Measurements from ENCODE around the gene RBM34. TPM values are rescaled to one million over a fixed set of nuclear protein-coding genes. Genes with fewer than 3 reads are reported as not detected.
"Not testable (repeated sequence)": the region's sequence is repeated elsewhere in the genome, so short reads cannot be mapped to it uniquely, and the experiment has no call there.

Gene RBM34
- total RNA-seq, 1 donor from 2014 or later = 68.4 TPM

- Mint-ChIP-seq H3K27ac (peak overlapping the region; percentile 98), H3K4me3 (ENCODE audit: low read depth) (peak overlapping the region; percentile 97), H3K36me3 (ENCODE audit: insufficient read depth) (peaks cover 3% of the 10 kb centered on the region), H3K27me3 (no peaks in the 10 kb centered on the region), H3K9me3 (ENCODE audit: low read depth) (no peaks in the 10 kb centered on the region), H3K4me1 (ENCODE audit: low read depth) (peaks cover 10% of the 10 kb centered on the region)
- DNase-seq (ENCODE audit: low spot score, unreplicated experiment) = no peak
- TF ChIP-seq CTCF (IDR thresholded peaks at IDR 0.05; ENCODE audit: unreplicated experiment) = no peak
These were observed 756 bp upstream of the RBM34 start for GRCh38 chr1:235161685-235162327.

GRCh38 chr1:235160383-235160956, 580 bp downstream of the RBM34 start:
- Mint-ChIP-seq H3K27me3 (no peaks in the 10 kb centered on the region), H3K36me3 (ENCODE audit: insufficient read depth) (peaks cover 3% of the 10 kb centered on the region), H3K9me3 (ENCODE audit: low read depth) (no peaks in the 10 kb centered on the region), H3K4me3 (ENCODE audit: low read depth) (peak overlapping the region; percentile 97), H3K27ac (peak overlapping the region; percentile 98), H3K4me1 (ENCODE audit: low read depth) (peaks cover 10% of the 10 kb centered on the region)
- no peak for TF ChIP-seq CTCF (IDR thresholded peaks at IDR 0.05; ENCODE audit: unreplicated experiment)
- no peak for DNase-seq (ENCODE audit: low spot score, unreplicated experiment)

GRCh38 chr1:235159930-235160329, 1.1 kb downstream of the RBM34 start:
- Mint-ChIP-seq H3K27ac (peak overlapping the region; percentile 26), H3K4me3 (ENCODE audit: low read depth) (peak overlapping the region; percentile 97), H3K4me1 (ENCODE audit: low read depth) (peaks cover 10% of the 10 kb centered on the region)
- DNase-seq (ENCODE audit: low spot score, unreplicated experiment); H3K27me3 Mint-ChIP-seq; H3K9me3 Mint-ChIP-seq (ENCODE audit: low read depth); H3K36me3 Mint-ChIP-seq (ENCODE audit: insufficient read depth): not testable (repeated sequence)

- not testable (repeated sequence) for H3K27me3 Mint-ChIP-seq
These were observed 1.8 kb downstream of the RBM34 start for GRCh38 chr1:235159284-235159683.

GRCh38 chr1:235158680-235159079, 2.4 kb downstream of the RBM34 start:
- Mint-ChIP-seq H3K27me3 (no peaks in the 10 kb centered on the region), H3K9me3 (ENCODE audit: low read depth) (no peaks in the 10 kb centered on the region), H3K4me1 (ENCODE audit: low read depth) (peaks cover 10% of the 10 kb centered on the region), H3K36me3 (ENCODE audit: insufficient read depth) (peaks cover 11% of the 10 kb centered on the region), H3K4me3 (ENCODE audit: low read depth) (no peak overlapping the region), H3K27ac (no peak overlapping the region)
- TF ChIP-seq CTCF (IDR thresholded peaks at IDR 0.05; ENCODE audit: unreplicated experiment) = no peak
- DNase-seq (ENCODE audit: low spot score, unreplicated experiment) = no peak

More at GRCh38 chr1:235159284-235159683, 1.8 kb downstream of the RBM34 start:
- DNase-seq (ENCODE audit: low spot score, unreplicated experiment); H3K36me3 Mint-ChIP-seq (ENCODE audit: insufficient read depth); H3K9me3 Mint-ChIP-seq (ENCODE audit: low read depth); H3K27ac Mint-ChIP-seq: not testable (repeated sequence)
- peaks cover 10% of the 10 kb centered on the region for H3K4me1 Mint-ChIP-seq (ENCODE audit: low read depth)
- H3K4me3 Mint-ChIP-seq (ENCODE audit: low read depth) = peak overlapping the region; percentile 97

- no peak overlapping the region for H3K27ac Mint-ChIP-seq
- peaks cover 10% of the 10 kb centered on the region for H3K4me1 Mint-ChIP-seq (ENCODE audit: low read depth)
- DNase-seq (ENCODE audit: low spot score, unreplicated experiment) = no peak
- no peaks in the 10 kb centered on the region for H3K9me3 Mint-ChIP-seq (ENCODE audit: low read depth)
- H3K4me3 Mint-ChIP-seq (ENCODE audit: low read depth) = no peak overlapping the region
- H3K36me3 Mint-ChIP-seq (ENCODE audit: insufficient read depth) = peaks cover 17% of the 10 kb centered on the region
- H3K27me3 Mint-ChIP-seq = no peaks in the 10 kb centered on the region
- no peak for TF ChIP-seq CTCF (IDR thresholded peaks at IDR 0.05; ENCODE audit: unreplicated experiment)
These were observed 3.9 kb downstream of the RBM34 start for GRCh38 chr1:235157150-235157549.
